Smooth muscle cell (in vitro differentiated cells): ENCODE results near the gene CTSF. TPM values are rescaled to one million over a fixed set of nuclear protein-coding genes. Genes with fewer than 3 reads are reported as not detected.

ENCODE experiments used
- DNase-seq: peaks from one replicate; lab custom pipeline; 2025; ENCODE audit not compliant: unreplicated experiment; lab: John Stamatoyannopoulos, UW
- H2AFZ ChIP-seq: fragments of 200-600 bp; sonication (generic); 2 replicates; pipeline ENCODE4 v1.6.0; 2016; ENCODE audit warnings: antibody characterized with exemption, low read depth, mild to moderate bottlenecking
- H3F3A ChIP-seq: fragments of 200-600 bp; sonication (generic); 2 replicates; pipeline ENCODE4 v1.6.0; 2017; ENCODE audit warnings: antibody characterized with exemption, low read depth
- H3K27ac ChIP-seq: fragments of 200-600 bp; sonication (generic); 2 replicates; pipeline ENCODE4 v1.5.1; 2016; ENCODE audit warnings: low read depth, mild to moderate bottlenecking
- H3K27me3 ChIP-seq: fragments of 200-600 bp; sonication (generic); 2 replicates; pipeline ENCODE4 v1.6.1; 2016; ENCODE audit warnings: low read depth, mild to moderate bottlenecking
- H3K36me3 ChIP-seq: fragments of 200-600 bp; sonication (generic); 2 replicates; pipeline ENCODE4 v1.5.1; 2016; ENCODE audit warnings: low read depth
- H3K4me1 ChIP-seq: fragments of 200-600 bp; sonication (generic); 2 replicates; pipeline ENCODE4 v1.5.1; 2016; ENCODE audit warnings: low read depth
- H3K4me2 ChIP-seq: fragments of 200-600 bp; sonication (generic); 2 replicates; pipeline ENCODE4 v1.6.0; 2016; ENCODE audit warnings: mild to moderate bottlenecking
- H3K4me3 ChIP-seq: fragments of 200-600 bp; sonication (generic); 2 replicates; pipeline ENCODE4 v1.5.1; 2016; ENCODE audit warnings: mild to moderate bottlenecking
- H3K79me2 ChIP-seq: fragments of 200-600 bp; sonication (generic); 2 replicates; pipeline ENCODE4 v1.6.0; 2016; ENCODE audit warnings: low read depth, mild to moderate bottlenecking
- H3K9ac ChIP-seq: fragments of 200-600 bp; sonication (generic); 2 replicates; pipeline ENCODE4 v1.6.0; 2016; ENCODE audit warnings: low read depth
- H3K9me3 ChIP-seq: fragments of 200-600 bp; sonication (generic); replicated peaks from 2 replicates; pipeline ENCODE4 v1.5.1; 2016; ENCODE audit warnings: low read depth
- H4K20me1 ChIP-seq: fragments of 200-600 bp; sonication (generic); 2 replicates; pipeline ENCODE4 v1.6.0; 2016; ENCODE audit warnings: low read depth
- WGBS: methylation state at CpG from one replicate; pipeline ENCODE4 v1.1.7; 2016; ENCODE audit warnings: low lambda C conversion rate; 5-methylcytosine and 5-hydroxymethylcytosine counted together
- polyA plus RNA-seq: library from polyadenylated mRNA; unstranded; fragments of >200 nt; fragmentation: Nextera tagmentation; extraction: Ambion mirVana; gene quantifications from 2 replicates; pipeline ENCODE4 v1.2.1, GENCODE V29; 2016
- total RNA-seq: library from RNA; depleted of rRNA; stranded (reverse); fragments of >200 nt; gene quantifications from 2 replicates; pipeline ENCODE4 v1.2.3, GENCODE V29; 2014
- TF ChIP-seq, protein P1 (sequence below): fragments of 200-600 bp; sonication (generic); IDR thresholded peaks from 2 replicates; pipeline ENCODE4 v1.5.1; 2017; ENCODE audit warnings: borderline replicate concordance, mild to moderate bottlenecking, antibody characterized with exemption; ENCODE audit not compliant: insufficient read depth, poor library complexity, severe bottlenecking

Gene CTSF
- total and polyA plus RNA-seq, 2 experiments from 2014 or later, result 0.45 to 0.62 TPM

DNA sequence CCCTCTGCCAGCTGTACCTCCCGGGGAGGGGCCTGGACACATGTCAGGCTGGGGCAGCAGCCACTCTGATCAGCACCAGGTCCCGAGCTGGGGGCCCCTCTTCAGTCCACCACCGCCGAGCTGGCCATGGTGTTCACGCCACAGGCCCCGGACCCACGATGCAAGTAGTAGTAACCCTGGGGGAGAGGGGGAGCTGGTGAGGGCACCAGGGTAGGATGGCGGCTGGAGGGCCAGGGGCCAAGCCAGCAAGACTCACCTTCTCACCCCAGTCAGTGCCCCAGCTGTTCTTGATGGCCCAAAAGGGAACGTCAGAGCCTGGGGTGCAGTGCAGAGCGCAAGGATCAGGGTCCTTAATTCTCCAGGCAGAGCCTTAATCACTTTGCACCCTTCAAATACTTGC lies 4.6 kb downstream of the CTSF start:
- WGBS, result 95% methylated on average over 10 of the region's 10 CpGs
- H3K4me1 ChIP-seq, result no peaks in the 10 kb centered on the region
- no peak overlapping the region for H3K4me3 ChIP-seq
- H3K9ac ChIP-seq, result no peak overlapping the region
- H2AFZ ChIP-seq, result no peak overlapping the region
- H3K4me2 ChIP-seq, result no peak overlapping the region
- no peak overlapping the region for H3K27ac ChIP-seq
- H3F3A ChIP-seq, result no peaks in the 10 kb centered on the region
- no peaks in the 10 kb centered on the region for H4K20me1 ChIP-seq
- TF ChIP-seq, protein P1, sequence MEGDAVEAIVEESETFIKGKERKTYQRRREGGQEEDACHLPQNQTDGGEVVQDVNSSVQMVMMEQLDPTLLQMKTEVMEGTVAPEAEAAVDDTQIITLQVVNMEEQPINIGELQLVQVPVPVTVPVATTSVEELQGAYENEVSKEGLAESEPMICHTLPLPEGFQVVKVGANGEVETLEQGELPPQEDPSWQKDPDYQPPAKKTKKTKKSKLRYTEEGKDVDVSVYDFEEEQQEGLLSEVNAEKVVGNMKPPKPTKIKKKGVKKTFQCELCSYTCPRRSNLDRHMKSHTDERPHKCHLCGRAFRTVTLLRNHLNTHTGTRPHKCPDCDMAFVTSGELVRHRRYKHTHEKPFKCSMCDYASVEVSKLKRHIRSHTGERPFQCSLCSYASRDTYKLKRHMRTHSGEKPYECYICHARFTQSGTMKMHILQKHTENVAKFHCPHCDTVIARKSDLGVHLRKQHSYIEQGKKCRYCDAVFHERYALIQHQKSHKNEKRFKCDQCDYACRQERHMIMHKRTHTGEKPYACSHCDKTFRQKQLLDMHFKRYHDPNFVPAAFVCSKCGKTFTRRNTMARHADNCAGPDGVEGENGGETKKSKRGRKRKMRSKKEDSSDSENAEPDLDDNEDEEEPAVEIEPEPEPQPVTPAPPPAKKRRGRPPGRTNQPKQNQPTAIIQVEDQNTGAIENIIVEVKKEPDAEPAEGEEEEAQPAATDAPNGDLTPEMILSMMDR, result no peak
- H3K9me3 ChIP-seq, result no peaks in the 10 kb centered on the region
- no peaks in the 10 kb centered on the region for H3K36me3 ChIP-seq
- no peak for DNase-seq
- H3K27me3 ChIP-seq, result no peaks in the 10 kb centered on the region
- no peaks in the 10 kb centered on the region for H3K79me2 ChIP-seq

DNA sequence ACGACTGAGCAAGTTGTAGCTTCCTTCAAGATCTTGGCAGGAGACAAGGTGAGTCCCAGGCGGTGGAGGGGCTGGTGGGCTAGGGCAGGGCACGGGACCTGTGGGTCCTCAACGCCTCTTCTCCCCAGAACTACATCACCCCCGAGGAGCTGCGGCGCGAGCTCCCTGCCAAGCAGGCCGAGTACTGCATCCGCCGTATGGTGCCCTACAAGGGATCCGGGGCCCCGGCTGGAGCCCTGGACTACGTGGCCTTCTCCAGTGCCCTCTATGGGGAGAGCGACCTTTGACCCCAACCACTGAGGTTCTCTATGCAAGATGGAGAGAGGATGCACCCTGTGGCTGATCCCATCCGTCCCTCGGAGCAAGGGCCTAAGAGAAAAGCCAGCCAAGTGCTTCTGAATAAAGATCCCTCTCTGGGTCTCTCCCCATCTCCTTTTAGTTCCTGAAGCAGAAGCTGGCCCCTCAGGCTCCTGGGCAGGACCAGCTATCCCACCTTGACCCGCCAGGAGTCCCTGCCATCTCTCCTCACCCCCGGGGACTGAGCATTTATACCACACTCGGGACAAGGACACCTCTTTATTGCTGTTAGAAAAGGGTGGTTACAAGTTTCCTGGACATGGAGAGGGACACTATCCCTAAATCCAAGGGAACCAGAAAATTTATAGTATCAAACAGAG lies 5.4 kb downstream of the CTSF start:
- WGBS, result 94% methylated on average over 20 of the region's 20 CpGs
- H3K79me2 ChIP-seq, result no peaks in the 10 kb centered on the region

DNA sequence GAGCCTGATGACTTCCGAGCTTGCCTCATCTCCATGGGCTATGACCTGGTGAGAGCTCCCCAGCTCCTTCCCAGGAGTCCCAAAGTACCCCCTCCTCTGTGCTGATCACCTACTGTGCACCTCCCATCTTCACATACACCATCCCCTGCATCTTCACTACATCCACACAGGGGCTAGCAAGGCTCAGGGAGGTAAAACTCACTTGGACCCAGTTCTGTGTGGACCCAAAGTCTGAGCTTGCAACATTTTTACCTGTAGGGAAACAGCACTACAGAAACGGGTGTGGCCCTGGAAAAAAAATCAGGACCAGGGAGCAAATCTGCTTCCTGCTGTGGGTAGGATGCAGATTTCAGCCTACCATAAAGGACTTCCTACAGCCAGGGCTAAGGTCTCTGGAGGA lies 6.1 kb downstream of the CTSF start:
- no peak overlapping the region for H3K4me3 ChIP-seq
- H3K36me3 ChIP-seq, result no peaks in the 10 kb centered on the region
- TF ChIP-seq, protein P1, result no peak
- no peaks in the 10 kb centered on the region for H3K27me3 ChIP-seq
- H3K4me2 ChIP-seq, result no peak overlapping the region
- no peak overlapping the region for H3K9ac ChIP-seq
- 76% methylated on average over 2 of the region's 2 CpGs for WGBS
- H4K20me1 ChIP-seq, result no peaks in the 10 kb centered on the region
- H3K9me3 ChIP-seq, result no peaks in the 10 kb centered on the region
- H3K27ac ChIP-seq, result no peak overlapping the region
- no peak overlapping the region for H2AFZ ChIP-seq
- DNase-seq, result no peak
- H3F3A ChIP-seq, result no peaks in the 10 kb centered on the region
- no peaks in the 10 kb centered on the region for H3K79me2 ChIP-seq
- no peaks in the 10 kb centered on the region for H3K4me1 ChIP-seq

More for the DNA sequence above, 5.4 kb downstream of the CTSF start:
- H3K4me3 ChIP-seq, result no peak overlapping the region
- H3K27me3 ChIP-seq, result no peaks in the 10 kb centered on the region
- no peaks in the 10 kb centered on the region for H4K20me1 ChIP-seq
- no peak overlapping the region for H3K27ac ChIP-seq
- no peaks in the 10 kb centered on the region for H3K9me3 ChIP-seq
- H3F3A ChIP-seq, result no peaks in the 10 kb centered on the region
- H3K9ac ChIP-seq, result no peak overlapping the region
- no peak for DNase-seq
- no peaks in the 10 kb centered on the region for H3K36me3 ChIP-seq
- H3K4me2 ChIP-seq, result no peak overlapping the region
- TF ChIP-seq, protein P1, result no peak
- no peak overlapping the region for H2AFZ ChIP-seq
- H3K4me1 ChIP-seq, result no peaks in the 10 kb centered on the region

DNA sequence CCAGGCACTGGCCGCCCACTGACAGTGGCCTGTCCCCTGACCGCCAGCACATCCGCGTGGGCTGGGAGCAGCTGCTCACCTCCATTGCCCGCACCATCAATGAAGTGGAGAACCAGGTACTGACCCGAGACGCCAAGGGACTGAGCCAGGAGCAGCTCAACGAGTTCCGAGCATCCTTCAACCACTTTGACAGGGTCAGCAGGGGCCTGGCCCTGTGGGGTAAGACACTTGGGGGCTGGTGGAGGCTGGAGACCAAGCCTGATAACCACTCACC lies 6.5 kb downstream of the CTSF start:
- no peaks in the 10 kb centered on the region for H3K79me2 ChIP-seq
- H3K4me1 ChIP-seq, result no peaks in the 10 kb centered on the region
- H3K4me3 ChIP-seq, result no peak overlapping the region
- H4K20me1 ChIP-seq, result no peaks in the 10 kb centered on the region
- H2AFZ ChIP-seq, result no peak overlapping the region
- H3K9me3 ChIP-seq, result no peaks in the 10 kb centered on the region
- DNase-seq, result no peak
- no peak overlapping the region for H3K27ac ChIP-seq
- TF ChIP-seq, protein P1, result no peak
- H3F3A ChIP-seq, result no peaks in the 10 kb centered on the region
- no peaks in the 10 kb centered on the region for H3K36me3 ChIP-seq
- no peak overlapping the region for H3K9ac ChIP-seq
- WGBS, result 97% methylated on average over 9 of the region's 9 CpGs
- H3K4me2 ChIP-seq, result no peak overlapping the region
- no peaks in the 10 kb centered on the region for H3K27me3 ChIP-seq
